K562 (cell line): ENCODE data around the gene KCNH2. TPM values are rescaled to one million over a fixed set of nuclear protein-coding genes. Genes with fewer than 3 reads are reported as not detected.
A peak's percentile ranks its signal among the peaks of the same experiment; 100 is the strongest.

Experiments used
- GABPB2 ChIP-seq: fragments of 250-450 bp; sonication (Bioruptor Pico); conservative IDR thresholded peaks from 2 replicates; pipeline ENCODE4 v1.5.1; 2021; ENCODE audit warnings: mild to moderate bottlenecking
- HDAC3 ChIP-seq: fragments of 450-650 bp; IDR thresholded peaks from 2 replicates; pipeline ENCODE4 v1.6.1; 2018; ENCODE audit warnings: borderline replicate concordance, mild to moderate bottlenecking, moderate library complexity; ENCODE audit not compliant: partially characterized antibody
- HLTF ChIP-seq: fragments of 450-650 bp; IDR thresholded peaks from 2 replicates; pipeline ENCODE4 v1.6.1; 2016
- LCOR ChIP-seq: sonication (generic); formaldehyde crosslinking; IDR thresholded peaks from 2 replicates; pipeline ENCODE4 v1.8.0; 2022; ENCODE audit warnings: mild to moderate bottlenecking, missing genetic modification reagents
- POLR2AphosphoS5 ChIP-seq: IDR thresholded peaks from 2 replicates; pipeline ENCODE4 v1.6.1; 2011; ENCODE audit warnings: mild to moderate bottlenecking, low read depth, low read length, moderate library complexity; ENCODE audit not compliant: control insufficient read depth, insufficient read depth
- POLR2B ChIP-seq: fragments of 450-650 bp; IDR thresholded peaks from 2 replicates; pipeline ENCODE4 v1.6.1; 2018; ENCODE audit warnings: low read depth; ENCODE audit not compliant: partially characterized antibody
- SLC30A9 ChIP-seq: fragments of 250-450 bp; sonication (Bioruptor Pico); IDR thresholded peaks from 2 replicates; pipeline ENCODE4 v1.8.0; 2022; ENCODE audit warnings: mild to moderate bottlenecking, moderate library complexity
- TCF7 ChIP-seq: sonication (generic); IDR thresholded peaks from 2 replicates; pipeline ENCODE4 v1.6.1; 2016; ENCODE audit warnings: antibody characterized with exemption, borderline replicate concordance
- ZC3H4 ChIP-seq: sonication (generic); formaldehyde crosslinking; IDR thresholded peaks from 2 replicates; pipeline ENCODE4 v1.9.0; 2021; ENCODE audit warnings: missing genetic modification reagents, borderline replicate concordance
- ZNF232 ChIP-seq: sonication (generic); formaldehyde crosslinking; IDR thresholded peaks from 2 replicates; pipeline ENCODE4 v1.8.0; 2022; ENCODE audit warnings: mild to moderate bottlenecking, missing genetic modification reagents
- ZNF551 ChIP-seq: fragments of 250-450 bp; sonication (Bioruptor Pico); IDR thresholded peaks from 2 replicates; pipeline ENCODE4 v1.5.0; 2021; ENCODE audit warnings: mild to moderate bottlenecking, moderate library complexity
- polyA plus RNA-seq, 8 experiments: library from polyadenylated mRNA; depleted of rRNA in 4 of 8; stranded (reverse) in 5 of 8; unstranded in 3 of 8; fragments of >200 nt; fragmentation: Nextera tagmentation in 2 of 8; fragmentation: Illumina TruSeq in 1 of 8; extraction: Ambion mirVana in 2 of 8; extraction: Trizol in 1 of 8; gene quantifications; 2 replicates each; pipeline versions ENCODE4 v1.2.1 to v1.2.3, GENCODE V29; 2011 to 2014; ENCODE audit warnings: inconsistent platforms in 1 of 8, missing spikeins in 1 of 8
- total RNA-seq, 7 experiments: library from RNA; depleted of rRNA in 6 of 7; stranded (reverse); fragments of >200 nt in 6 of 7; fragmentation: Illumina TruSeq in 2 of 7; extraction: Trizol in 2 of 7; gene quantifications; 2 replicates each; pipeline versions ENCODE4 v1.2.1 to v1.2.3, GENCODE V29; 2011 to 2021; ENCODE audit warnings: low replicate concordance in 1 of 7
- TF ChIP-seq, protein P1 (sequence below): fragments of 450-650 bp; IDR thresholded peaks from 2 replicates; pipeline ENCODE4 v1.7.1; 2018; ENCODE audit warnings: mild to moderate bottlenecking, low read depth; ENCODE audit not compliant: partially characterized antibody
- TF ChIP-seq, protein P2 (sequence below): IDR thresholded peaks from 2 replicates; pipeline ENCODE4 v1.6.1; 2014; ENCODE audit warnings: antibody characterized with exemption
- TF ChIP-seq, protein P3 (sequence below): sonication (generic); formaldehyde crosslinking; IDR thresholded peaks from 2 replicates; pipeline ENCODE4 v1.8.1; 2023; ENCODE audit warnings: mild to moderate bottlenecking, missing genetic modification reagents, moderate library complexity
- TF ChIP-seq, protein P4 (sequence below), 2 experiments: IDR thresholded peaks; 2 replicates each; pipeline ENCODE4 v1.6.1; 2011; ENCODE audit warnings: borderline replicate concordance in 1 of 2, control low read depth in 1 of 2, low read depth in 1 of 2, low read length in 1 of 2, mild to moderate bottlenecking in 1 of 2, mixed read lengths in 1 of 2, moderate library complexity in 1 of 2; ENCODE audit not compliant: insufficient read depth in 1 of 2, insufficient read length in 1 of 2, poor library complexity in 1 of 2, severe bottlenecking in 1 of 2; ENCODE audit errors: extremely low read depth in 1 of 2
- TF ChIP-seq, protein P5 (sequence below): fragments of 450-650 bp; formaldehyde crosslinking; IDR thresholded peaks from 2 replicates; pipeline ENCODE4 v1.4.0; 2020; ENCODE audit warnings: mild to moderate bottlenecking, moderate library complexity
- TF ChIP-seq, protein P6 (sequence below): sonication (generic); formaldehyde crosslinking; IDR thresholded peaks from 2 replicates; pipeline ENCODE4 v1.8.0; 2022; ENCODE audit warnings: mild to moderate bottlenecking, missing genetic modification reagents, borderline replicate concordance

KCNH2 gene
- total and polyA plus RNA-seq, 9 of the 15 experiments (the other 6 are each of a cell fraction or from before 2014, with no cell fraction given) = 18.1 to 368 (median 218) TPM

DNA sequence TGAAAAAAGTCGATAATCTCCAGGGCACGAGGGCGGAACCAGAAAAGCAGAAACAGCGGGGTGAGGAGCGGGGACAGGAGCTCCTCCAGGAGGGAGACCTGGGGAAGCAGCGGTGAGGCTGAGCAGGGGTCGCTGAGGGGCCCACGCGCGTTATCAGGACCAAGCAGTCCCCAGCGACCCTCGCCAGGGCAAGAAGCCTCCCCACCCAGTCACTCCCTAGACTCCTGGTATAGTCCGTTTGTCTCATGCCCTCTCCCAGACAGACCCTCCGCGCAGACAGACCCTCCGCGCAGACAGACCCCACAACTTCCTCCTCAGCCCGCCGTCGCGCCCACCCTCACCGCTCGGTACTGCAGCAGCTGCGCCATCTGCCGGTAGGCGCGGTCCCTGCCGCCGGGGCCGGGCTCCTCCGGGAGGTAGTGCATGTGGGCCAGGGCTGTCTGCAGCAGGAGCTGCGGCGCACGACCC, 39.9 kb upstream of the KCNH2 start (continued):
- TF ChIP-seq, protein P1, sequence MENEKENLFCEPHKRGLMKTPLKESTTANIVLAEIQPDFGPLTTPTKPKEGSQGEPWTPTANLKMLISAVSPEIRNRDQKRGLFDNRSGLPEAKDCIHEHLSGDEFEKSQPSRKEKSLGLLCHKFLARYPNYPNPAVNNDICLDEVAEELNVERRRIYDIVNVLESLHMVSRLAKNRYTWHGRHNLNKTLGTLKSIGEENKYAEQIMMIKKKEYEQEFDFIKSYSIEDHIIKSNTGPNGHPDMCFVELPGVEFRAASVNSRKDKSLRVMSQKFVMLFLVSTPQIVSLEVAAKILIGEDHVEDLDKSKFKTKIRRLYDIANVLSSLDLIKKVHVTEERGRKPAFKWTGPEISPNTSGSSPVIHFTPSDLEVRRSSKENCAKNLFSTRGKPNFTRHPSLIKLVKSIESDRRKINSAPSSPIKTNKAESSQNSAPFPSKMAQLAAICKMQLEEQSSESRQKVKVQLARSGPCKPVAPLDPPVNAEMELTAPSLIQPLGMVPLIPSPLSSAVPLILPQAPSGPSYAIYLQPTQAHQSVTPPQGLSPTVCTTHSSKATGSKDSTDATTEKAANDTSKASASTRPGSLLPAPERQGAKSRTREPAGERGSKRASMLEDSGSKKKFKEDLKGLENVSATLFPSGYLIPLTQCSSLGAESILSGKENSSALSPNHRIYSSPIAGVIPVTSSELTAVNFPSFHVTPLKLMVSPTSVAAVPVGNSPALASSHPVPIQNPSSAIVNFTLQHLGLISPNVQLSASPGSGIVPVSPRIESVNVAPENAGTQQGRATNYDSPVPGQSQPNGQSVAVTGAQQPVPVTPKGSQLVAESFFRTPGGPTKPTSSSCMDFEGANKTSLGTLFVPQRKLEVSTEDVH = peak; percentile 70
- TF ChIP-seq SLC30A9 = no peak
- TF ChIP-seq, protein P2, sequence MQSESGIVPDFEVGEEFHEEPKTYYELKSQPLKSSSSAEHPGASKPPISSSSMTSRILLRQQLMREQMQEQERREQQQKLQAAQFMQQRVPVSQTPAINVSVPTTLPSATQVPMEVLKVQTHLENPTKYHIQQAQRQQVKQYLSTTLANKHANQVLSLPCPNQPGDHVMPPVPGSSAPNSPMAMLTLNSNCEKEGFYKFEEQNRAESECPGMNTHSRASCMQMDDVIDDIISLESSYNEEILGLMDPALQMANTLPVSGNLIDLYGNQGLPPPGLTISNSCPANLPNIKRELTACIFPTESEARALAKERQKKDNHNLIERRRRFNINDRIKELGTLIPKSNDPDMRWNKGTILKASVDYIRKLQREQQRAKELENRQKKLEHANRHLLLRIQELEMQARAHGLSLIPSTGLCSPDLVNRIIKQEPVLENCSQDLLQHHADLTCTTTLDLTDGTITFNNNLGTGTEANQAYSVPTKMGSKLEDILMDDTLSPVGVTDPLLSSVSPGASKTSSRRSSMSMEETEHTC = no peak
- TF ChIP-seq POLR2AphosphoS5 = no peak
- TF ChIP-seq, protein P3, sequence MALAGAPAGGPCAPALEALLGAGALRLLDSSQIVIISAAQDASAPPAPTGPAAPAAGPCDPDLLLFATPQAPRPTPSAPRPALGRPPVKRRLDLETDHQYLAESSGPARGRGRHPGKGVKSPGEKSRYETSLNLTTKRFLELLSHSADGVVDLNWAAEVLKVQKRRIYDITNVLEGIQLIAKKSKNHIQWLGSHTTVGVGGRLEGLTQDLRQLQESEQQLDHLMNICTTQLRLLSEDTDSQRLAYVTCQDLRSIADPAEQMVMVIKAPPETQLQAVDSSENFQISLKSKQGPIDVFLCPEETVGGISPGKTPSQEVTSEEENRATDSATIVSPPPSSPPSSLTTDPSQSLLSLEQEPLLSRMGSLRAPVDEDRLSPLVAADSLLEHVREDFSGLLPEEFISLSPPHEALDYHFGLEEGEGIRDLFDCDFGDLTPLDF (CRISPR knock-in tag) = peak; percentile 51; the same call in 1 of the 2 replicates
- no peak for TF ChIP-seq HDAC3
- TF ChIP-seq, protein P4, sequence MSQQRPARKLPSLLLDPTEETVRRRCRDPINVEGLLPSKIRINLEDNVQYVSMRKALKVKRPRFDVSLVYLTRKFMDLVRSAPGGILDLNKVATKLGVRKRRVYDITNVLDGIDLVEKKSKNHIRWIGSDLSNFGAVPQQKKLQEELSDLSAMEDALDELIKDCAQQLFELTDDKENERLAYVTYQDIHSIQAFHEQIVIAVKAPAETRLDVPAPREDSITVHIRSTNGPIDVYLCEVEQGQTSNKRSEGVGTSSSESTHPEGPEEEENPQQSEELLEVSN (IDR thresholded peaks at IDR 0.05; ENCODE audit: borderline replicate concordance in 1 of 2, extremely low read depth in 1 of 2, insufficient read depth in 1 of 2, insufficient read length in 1 of 2, low read depth in 1 of 2, low read length in 1 of 2, poor library complexity in 1 of 2, severe bottlenecking in 1 of 2) = peak; percentile 66 to 80
- TF ChIP-seq, protein P5, sequence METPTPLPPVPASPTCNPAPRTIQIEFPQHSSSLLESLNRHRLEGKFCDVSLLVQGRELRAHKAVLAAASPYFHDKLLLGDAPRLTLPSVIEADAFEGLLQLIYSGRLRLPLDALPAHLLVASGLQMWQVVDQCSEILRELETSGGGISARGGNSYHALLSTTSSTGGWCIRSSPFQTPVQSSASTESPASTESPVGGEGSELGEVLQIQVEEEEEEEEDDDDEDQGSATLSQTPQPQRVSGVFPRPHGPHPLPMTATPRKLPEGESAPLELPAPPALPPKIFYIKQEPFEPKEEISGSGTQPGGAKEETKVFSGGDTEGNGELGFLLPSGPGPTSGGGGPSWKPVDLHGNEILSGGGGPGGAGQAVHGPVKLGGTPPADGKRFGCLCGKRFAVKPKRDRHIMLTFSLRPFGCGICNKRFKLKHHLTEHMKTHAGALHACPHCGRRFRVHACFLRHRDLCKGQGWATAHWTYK (CRISPR knock-in tag) = peak; percentile 75; the same call in 1 of the 2 replicates
- peak; percentile 95 for TF ChIP-seq HLTF
- no peak for TF ChIP-seq POLR2B
- TF ChIP-seq, protein P6, sequence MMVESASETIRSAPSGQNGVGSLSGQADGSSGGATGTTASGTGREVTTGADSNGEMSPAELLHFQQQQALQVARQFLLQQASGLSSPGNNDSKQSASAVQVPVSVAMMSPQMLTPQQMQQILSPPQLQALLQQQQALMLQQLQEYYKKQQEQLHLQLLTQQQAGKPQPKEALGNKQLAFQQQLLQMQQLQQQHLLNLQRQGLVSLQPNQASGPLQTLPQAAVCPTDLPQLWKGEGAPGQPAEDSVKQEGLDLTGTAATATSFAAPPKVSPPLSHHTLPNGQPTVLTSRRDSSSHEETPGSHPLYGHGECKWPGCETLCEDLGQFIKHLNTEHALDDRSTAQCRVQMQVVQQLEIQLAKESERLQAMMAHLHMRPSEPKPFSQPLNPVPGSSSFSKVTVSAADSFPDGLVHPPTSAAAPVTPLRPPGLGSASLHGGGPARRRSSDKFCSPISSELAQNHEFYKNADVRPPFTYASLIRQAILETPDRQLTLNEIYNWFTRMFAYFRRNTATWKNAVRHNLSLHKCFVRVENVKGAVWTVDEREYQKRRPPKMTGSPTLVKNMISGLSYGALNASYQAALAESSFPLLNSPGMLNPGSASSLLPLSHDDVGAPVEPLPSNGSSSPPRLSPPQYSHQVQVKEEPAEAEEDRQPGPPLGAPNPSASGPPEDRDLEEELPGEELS (CRISPR knock-in tag) = no peak
- 0 out of 2 replicates have a peak, but pooled peaks have one; percentile 11 for TF ChIP-seq GABPB2
- TF ChIP-seq LCOR (CRISPR knock-in tag) = peak; percentile 52; the same call in 1 of the 2 replicates
- TF ChIP-seq ZC3H4 (CRISPR knock-in tag) = no peak; the same call in 1 of the 2 replicates
- no peak; the same call in 1 of the 2 replicates for TF ChIP-seq ZNF232
- no peak for TF ChIP-seq ZNF551 (CRISPR knock-in tag)
- TF ChIP-seq TCF7 = no peak; the same call in 1 of the 2 replicates
